ENCODE data around the gene PLCD3. TPM values are rescaled to one million over a fixed set of nuclear protein-coding genes. Genes with fewer than 3 reads are reported as not detected.

Gene PLCD3
- total and polyA plus RNA-seq, 9 of the 15 experiments (the other 6 are each of a cell fraction or from before 2014, with no cell fraction given), result 0.20 to 22.6 (median 7.5) TPM

GRCh38 chr17:45146890-45147580, 14.7 kb upstream of the PLCD3 start (continued):
- TF ChIP-seq ZNF445 (CRISPR knock-in tag; IDR thresholded peaks at IDR 0.05; ENCODE audit: low read depth), result 0 out of 2 replicates have a peak, but pooled peaks have one; percentile 64
- TF ChIP-seq DNMT1 (IDR thresholded peaks at IDR 0.05), result no peak
- no peak for TF ChIP-seq U2AF2 (optimal IDR thresholded peaks at IDR 0.05; ENCODE audit: low read depth, low read length)
- no peak for TF ChIP-seq ATF6 (CRISPR knock-in tag; IDR thresholded peaks at IDR 0.05)
- TF ChIP-seq TEAD1 (CRISPR knock-in tag; IDR thresholded peaks at IDR 0.05), result peak; percentile 64 to 82; a peak in 3 of 4 replicates
- TF ChIP-seq HDAC2 (IDR thresholded peaks at IDR 0.05), result peak; percentile 30; the same call in 1 of the 2 replicates
- TF ChIP-seq TBP (optimal IDR thresholded peaks at IDR 0.05; ENCODE audit: low read depth, low read length), result no peak
- TF ChIP-seq MBD2 (IDR thresholded peaks at IDR 0.05; ENCODE audit: borderline replicate concordance, low read depth), result no peak
- no peak for TF ChIP-seq ZNF282 (CRISPR knock-in tag; IDR thresholded peaks at IDR 0.05)
- no peak for TF ChIP-seq ZNF121 (CRISPR knock-in tag; conservative IDR thresholded peaks at IDR 0.05)
- TF ChIP-seq CREM (IDR thresholded peaks at IDR 0.05; ENCODE audit: low read depth), result peak; percentile 76
- TF ChIP-seq ZNF507 (tag; conservative IDR thresholded peaks at IDR 0.05), result no peak
- TF ChIP-seq BACH1 (tag; IDR thresholded peaks at IDR 0.05), result peak; percentile 80
- TF ChIP-seq STAT5A (IDR thresholded peaks at IDR 0.05; ENCODE audit: borderline replicate concordance, low read length), result no peak; the same call in 1 of the 2 replicates
- TF ChIP-seq KAT2B (IDR thresholded peaks at IDR 0.05; ENCODE audit: low read depth, low read length), result no peak
- no peak for TF ChIP-seq SMAD2 (IDR thresholded peaks at IDR 0.05; ENCODE audit: low read depth, low read length)
- no peak for TF ChIP-seq U2AF1 (optimal IDR thresholded peaks at IDR 0.05; ENCODE audit: low read depth, low read length)
- TF ChIP-seq RFX7 (CRISPR knock-in tag; IDR thresholded peaks at IDR 0.05), result no peak; the same call in 1 of the 2 replicates
- no peak for TF ChIP-seq FOXP1 (CRISPR knock-in tag; IDR thresholded peaks at IDR 0.05)
- TF ChIP-seq ELF2 (CRISPR knock-in tag; IDR thresholded peaks at IDR 0.05), result peak; percentile 68
- TF ChIP-seq, protein P1, sequence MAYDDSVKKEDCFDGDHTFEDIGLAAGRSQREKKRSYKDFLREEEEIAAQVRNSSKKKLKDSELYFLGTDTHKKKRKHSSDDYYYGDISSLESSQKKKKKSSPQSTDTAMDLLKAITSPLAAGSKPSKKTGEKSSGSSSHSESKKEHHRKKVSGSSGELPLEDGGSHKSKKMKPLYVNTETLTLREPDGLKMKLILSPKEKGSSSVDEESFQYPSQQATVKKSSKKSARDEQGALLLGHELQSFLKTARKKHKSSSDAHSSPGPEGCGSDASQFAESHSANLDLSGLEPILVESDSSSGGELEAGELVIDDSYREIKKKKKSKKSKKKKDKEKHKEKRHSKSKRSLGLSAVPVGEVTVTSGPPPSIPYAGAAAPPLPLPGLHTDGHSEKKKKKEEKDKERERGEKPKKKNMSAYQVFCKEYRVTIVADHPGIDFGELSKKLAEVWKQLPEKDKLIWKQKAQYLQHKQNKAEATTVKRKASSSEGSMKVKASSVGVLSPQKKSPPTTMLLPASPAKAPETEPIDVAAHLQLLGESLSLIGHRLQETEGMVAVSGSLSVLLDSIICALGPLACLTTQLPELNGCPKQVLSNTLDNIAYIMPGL (CRISPR knock-in tag; IDR thresholded peaks at IDR 0.05), result peak; percentile 35; the same call in 1 of the 2 replicates
- TF ChIP-seq SAFB (IDR thresholded peaks at IDR 0.05; ENCODE audit: borderline replicate concordance, low read depth, low read length), result no peak
- TF ChIP-seq ZZZ3 (IDR thresholded peaks at IDR 0.05), result no peak
- no peak for TF ChIP-seq GTF2A2 (tag; IDR thresholded peaks at IDR 0.05)
- TF ChIP-seq CTBP1 (IDR thresholded peaks at IDR 0.05; ENCODE audit: borderline replicate concordance), result peak; percentile 49; the same call in 1 of the 2 replicates
- no peak for TF ChIP-seq CGGBP1 (CRISPR knock-in tag; IDR thresholded peaks at IDR 0.05)

Measured in K562 (cell line).